Body of pancreas (tissue), 4 donors: ENCODE measurements around the gene MRPL49. TPM values are rescaled to one million over a fixed set of nuclear protein-coding genes. Genes with fewer than 3 reads are reported as not detected.

Source experiments
- ATAC-seq: fragments of 150-250 bp; one replicate; pipeline ENCODE4 v1.9.1; 2016
- DNase-seq, 4 donors: peaks; one replicate each; pipeline ENCODE4 v3.0.0-alpha.2; 2019
- H3K27ac ChIP-seq, 4 donors: fragments of 200-600 bp; sonication (generic); 1 replicate in 3 of 4; 2 replicates in 1 of 4; pipeline versions ENCODE4 v1.5.1 to v1.6.1; 2016 to 2019; ENCODE audit warnings: mild to moderate bottlenecking in 1 of 4, mixed read lengths in 1 of 4, moderate library complexity in 1 of 4
- H3K27me3 ChIP-seq, 2 donors: fragments of 200-600 bp; sonication (generic); one replicate each; pipeline ENCODE4 v1.6.0; 2016; ENCODE audit warnings: mild to moderate bottlenecking in 1 of 2
- H3K36me3 ChIP-seq, 2 donors: fragments of 200-600 bp; sonication (generic); replicated peaks in 1 of 2; 2 replicates each; pipeline ENCODE4 v1.5.1; 2016; ENCODE audit warnings: low read depth in 2 of 2; ENCODE audit not compliant: insufficient read depth in 1 of 2
- H3K4me1 ChIP-seq: fragments of 200-600 bp; sonication (generic); one replicate; pipeline ENCODE4 v1.6.0; 2016
- H3K4me3 ChIP-seq, 2 donors: fragments of 200-600 bp; sonication (generic); 1 replicate in 1 of 2; 2 replicates in 1 of 2; pipeline ENCODE4 v1.5.1; 2016 to 2019
- H3K9me3 ChIP-seq, 3 donors: fragments of 200-600 bp; sonication (generic); 1 replicate in 2 of 3; 2 replicates in 1 of 3; pipeline ENCODE4 v1.5.1; 2016
- POLR2A ChIP-seq, 3 donors: fragments of 450-650 bp; IDR thresholded peaks; one replicate each; pipeline ENCODE4 v1.6.1; 2016; ENCODE audit warnings: antibody characterized with exemption in 3 of 3, mild to moderate bottlenecking in 2 of 3
- WGBS, 2 donors: methylation state at CpG; one replicate each; pipeline ENCODE4 v1.1.5; 2017; 5-methylcytosine and 5-hydroxymethylcytosine counted together
- intact Hi-C: fragments of 100-400 bp; cut with DNase I; formaldehyde crosslinking; loops from one replicate; pipeline ENCODE4 v1.15.1; 2023
- total RNA-seq, 2 donors: library from RNA; depleted of rRNA; stranded (reverse); fragments of >200 nt; gene quantifications; one replicate each; pipeline ENCODE4 v1.1.0, GENCODE V29; 2016
- TF ChIP-seq, protein P1 (sequence below), 7 experiments: fragments of 450-650 bp in 4 of 7; fragments of 200-600 bp in 3 of 7; sonication (generic) in 3 of 7; IDR thresholded peaks; one replicate each; pipeline ENCODE4 v1.5.1; 2016 to 2019; ENCODE audit warnings: antibody characterized with exemption in 7 of 7

Gene MRPL49
- total RNA-seq, 2 donors from 2014 or later = 34.2 to 35.6 TPM

- DNase-seq (peak in 1 of 4 donors; percentile 5), ATAC-seq (no peak)
- H3K27me3 ChIP-seq = no peaks in the 10 kb centered on the region
- H3K27ac ChIP-seq = peak overlapping the region; percentile 98 to 100 (median 99)
- TF ChIP-seq, protein P1, sequence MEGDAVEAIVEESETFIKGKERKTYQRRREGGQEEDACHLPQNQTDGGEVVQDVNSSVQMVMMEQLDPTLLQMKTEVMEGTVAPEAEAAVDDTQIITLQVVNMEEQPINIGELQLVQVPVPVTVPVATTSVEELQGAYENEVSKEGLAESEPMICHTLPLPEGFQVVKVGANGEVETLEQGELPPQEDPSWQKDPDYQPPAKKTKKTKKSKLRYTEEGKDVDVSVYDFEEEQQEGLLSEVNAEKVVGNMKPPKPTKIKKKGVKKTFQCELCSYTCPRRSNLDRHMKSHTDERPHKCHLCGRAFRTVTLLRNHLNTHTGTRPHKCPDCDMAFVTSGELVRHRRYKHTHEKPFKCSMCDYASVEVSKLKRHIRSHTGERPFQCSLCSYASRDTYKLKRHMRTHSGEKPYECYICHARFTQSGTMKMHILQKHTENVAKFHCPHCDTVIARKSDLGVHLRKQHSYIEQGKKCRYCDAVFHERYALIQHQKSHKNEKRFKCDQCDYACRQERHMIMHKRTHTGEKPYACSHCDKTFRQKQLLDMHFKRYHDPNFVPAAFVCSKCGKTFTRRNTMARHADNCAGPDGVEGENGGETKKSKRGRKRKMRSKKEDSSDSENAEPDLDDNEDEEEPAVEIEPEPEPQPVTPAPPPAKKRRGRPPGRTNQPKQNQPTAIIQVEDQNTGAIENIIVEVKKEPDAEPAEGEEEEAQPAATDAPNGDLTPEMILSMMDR (IDR thresholded peaks at IDR 0.05) = no peak
- no peak for TF ChIP-seq POLR2A (IDR thresholded peaks at IDR 0.05)
- peaks cover 47% of the 10 kb centered on the region for H3K4me1 ChIP-seq
- WGBS, 2 donors = 36 to 39% methylated on average over 11 of the region's 11 CpGs
- H3K36me3 ChIP-seq = peaks cover 1 to 16% of the 10 kb centered on the region in 2 donors
- no peak overlapping the region for H3K4me3 ChIP-seq
- intact Hi-C loops = no loop called here
- no peaks in the 10 kb centered on the region for H3K9me3 ChIP-seq
Measured at GRCh38 chr11:65135633-65136145, 13.6 kb downstream of the MRPL49 start.

DNA sequence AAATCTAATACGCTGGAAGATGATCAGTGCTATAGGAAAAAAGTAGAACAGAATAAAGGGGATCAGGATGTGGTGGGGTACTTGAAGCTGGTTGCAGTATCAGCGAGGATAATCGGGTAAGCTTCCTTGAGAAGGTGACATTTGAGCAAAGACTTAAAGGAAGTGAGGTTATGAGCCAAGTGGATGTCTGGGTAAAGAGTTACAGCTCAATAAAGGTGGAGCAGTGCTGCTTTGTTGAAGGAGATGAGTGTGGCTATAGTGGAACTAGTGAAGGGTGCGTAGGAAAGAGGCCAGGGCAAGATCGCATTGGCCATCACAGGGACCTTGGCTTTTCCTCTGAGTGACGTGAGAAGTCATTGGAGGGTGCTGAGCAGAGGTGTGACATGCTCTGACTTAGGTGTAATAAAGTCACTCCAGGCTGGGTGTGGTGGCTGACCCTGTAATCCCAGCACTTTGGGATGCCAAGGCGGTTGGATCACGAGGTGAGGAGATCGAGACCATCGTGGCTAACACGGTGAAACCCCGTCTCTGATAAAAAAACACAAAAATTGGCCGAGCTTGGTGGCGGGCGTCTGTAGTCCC, 14.5 kb downstream of the MRPL49 start:
- Histone ChIP-seq H3K4me3 (no peak overlapping the region), H3K27ac (peak overlapping the region in 3 of 4 donors; percentile 98 to 100 (median 99)), H3K4me1 (peaks cover 38% of the 10 kb centered on the region), H3K9me3 (no peaks in the 10 kb centered on the region), H3K36me3 (peaks cover 0 to 8% of the 10 kb centered on the region in 2 donors), H3K27me3 (no peaks in the 10 kb centered on the region)
- intact Hi-C loops = no loop called here
- TF ChIP-seq, protein P1 (IDR thresholded peaks at IDR 0.05) = no peak
- no peak for TF ChIP-seq POLR2A (IDR thresholded peaks at IDR 0.05)
- 90 to 93% methylated on average over 15 of the region's 15 CpGs for WGBS, 2 donors
- no peak for ATAC-seq
- DNase-seq = no peak

GRCh38 chr11:65141896-65142494, 19.9 kb downstream of the MRPL49 start:
- no peaks in the 10 kb centered on the region for H3K36me3 ChIP-seq
- no peak overlapping the region for H3K27ac ChIP-seq
- H3K27me3 ChIP-seq = no peaks in the 10 kb centered on the region
- WGBS, 2 donors = 74 to 75% methylated on average over 7 of the region's 7 CpGs
- TF ChIP-seq, protein P1 (IDR thresholded peaks at IDR 0.05) = no peak
- no peak for TF ChIP-seq POLR2A (IDR thresholded peaks at IDR 0.05)
- no peak overlapping the region for H3K4me3 ChIP-seq
- no peak for DNase-seq
- no peak for ATAC-seq
- intact Hi-C loops = no loop called here
- H3K4me1 ChIP-seq = peaks cover 19% of the 10 kb centered on the region
- H3K9me3 ChIP-seq = no peaks in the 10 kb centered on the region

- H3K27ac ChIP-seq = peak overlapping the region in 3 of 4 donors; percentile 50 to 75 (median 74)
- H3K9me3 ChIP-seq = no peaks in the 10 kb centered on the region
- no peak for ATAC-seq
- H3K36me3 ChIP-seq = no peaks in the 10 kb centered on the region
- 61 to 74% methylated on average over 2 of the region's 2 CpGs for WGBS, 2 donors
- peaks cover 43% of the 10 kb centered on the region for H3K4me1 ChIP-seq
- intact Hi-C loops = no loop called here
- H3K4me3 ChIP-seq = no peak overlapping the region
- no peak for DNase-seq
- TF ChIP-seq, protein P1 (IDR thresholded peaks at IDR 0.05) = no peak
- TF ChIP-seq POLR2A (IDR thresholded peaks at IDR 0.05) = no peak
- no peaks in the 10 kb centered on the region for H3K27me3 ChIP-seq
Measured at GRCh38 chr11:65147352-65148075, 25.4 kb downstream of the MRPL49 start.
